HG02763 (cell line): ENCODE data around the gene PTPRS.

Source experiments
- ATAC-seq: cut with Tn5 transposase; IDR thresholded peaks from one replicate; pipeline ENCODE4 v1.9.1; 2021; ENCODE audit warnings: mild to moderate bottlenecking, moderate library complexity; ENCODE audit not compliant: unreplicated experiment

PTPRS gene

DNA sequence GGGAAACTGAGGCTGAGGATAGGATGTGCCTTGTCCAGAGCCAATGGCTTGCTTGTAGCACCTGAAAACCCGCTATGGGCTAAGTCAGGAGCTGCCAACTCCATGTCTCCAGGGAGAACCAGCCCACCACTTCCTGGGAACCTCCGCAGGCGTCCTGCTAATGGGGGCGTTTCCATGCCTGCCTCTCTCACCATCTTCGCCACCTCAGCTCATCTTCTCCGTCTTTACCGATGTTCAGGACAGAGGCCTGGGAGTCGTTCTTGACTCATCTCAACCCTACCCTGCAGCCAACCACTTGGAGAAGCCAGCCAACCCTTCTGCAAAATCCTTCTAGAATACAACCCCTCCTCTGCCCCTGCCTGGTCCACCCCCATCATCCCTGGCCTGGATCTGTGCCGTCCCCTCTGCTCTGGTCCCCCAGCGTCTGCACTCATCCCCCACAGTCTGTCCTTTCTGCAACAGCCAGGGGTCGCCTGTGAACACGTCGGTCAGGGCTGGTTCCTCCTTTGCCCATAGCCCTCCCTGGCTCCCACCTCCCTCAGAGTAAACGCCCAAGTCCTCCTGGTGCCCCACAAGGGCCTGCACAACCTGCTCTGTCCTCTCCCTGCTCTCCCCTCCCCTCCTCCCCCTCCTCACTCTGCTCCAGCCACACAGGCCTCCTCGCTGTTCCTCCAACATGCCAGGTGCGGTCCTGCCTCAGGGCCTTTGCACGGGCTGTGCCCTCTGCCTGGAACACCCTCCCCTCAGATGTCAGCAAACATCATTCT, 31.0 kb downstream of the PTPRS start:
- no peak for ATAC-seq

DNA sequence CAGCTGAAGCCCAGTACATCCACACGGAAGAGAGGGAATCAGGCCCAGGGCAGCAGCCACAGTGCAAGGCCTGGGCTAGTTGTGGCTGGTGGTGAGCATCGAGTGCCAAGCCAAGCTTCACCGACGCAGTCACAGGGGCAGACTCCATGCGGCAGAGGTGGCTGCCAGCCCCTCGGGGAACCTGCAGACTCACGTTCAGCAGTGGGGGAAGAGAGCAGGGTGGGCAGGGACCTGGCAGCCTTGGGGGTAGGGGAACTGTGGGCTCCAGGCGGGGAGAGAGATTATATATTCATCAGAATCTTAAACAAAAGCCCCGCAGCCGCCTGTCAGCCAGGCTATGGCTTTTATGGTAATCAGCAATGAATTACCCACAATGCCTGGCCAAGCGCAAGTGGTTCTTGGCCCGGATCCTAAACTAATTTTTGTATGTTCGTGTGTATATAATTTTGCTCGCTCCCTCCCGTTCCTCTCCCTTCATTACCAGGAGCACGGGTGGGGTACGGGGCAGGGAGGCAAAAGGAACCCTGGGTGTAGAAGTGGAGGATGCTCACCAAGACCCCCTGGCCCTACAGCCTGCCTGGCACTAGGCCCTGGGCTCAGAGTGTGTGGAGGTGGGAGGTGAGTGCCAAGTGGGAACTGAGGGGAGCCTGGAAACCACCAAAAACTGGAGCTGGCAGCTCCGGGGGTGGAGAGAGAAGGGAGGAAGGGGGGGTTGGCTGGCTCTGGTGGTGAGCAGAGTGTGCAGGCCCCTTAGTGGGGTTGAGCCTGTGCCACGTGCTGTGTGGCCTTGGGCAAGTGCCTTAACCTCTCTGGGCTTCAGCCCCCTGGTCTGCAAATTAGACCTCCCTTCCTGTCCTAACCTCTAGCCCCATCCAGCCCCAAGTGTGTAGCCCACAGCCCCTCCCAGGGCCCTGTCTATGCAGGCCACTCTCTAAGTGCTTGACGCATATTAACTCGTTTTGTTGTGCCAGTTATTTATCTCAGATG, 31.9 kb downstream of the PTPRS start:
- no peak for ATAC-seq

DNA sequence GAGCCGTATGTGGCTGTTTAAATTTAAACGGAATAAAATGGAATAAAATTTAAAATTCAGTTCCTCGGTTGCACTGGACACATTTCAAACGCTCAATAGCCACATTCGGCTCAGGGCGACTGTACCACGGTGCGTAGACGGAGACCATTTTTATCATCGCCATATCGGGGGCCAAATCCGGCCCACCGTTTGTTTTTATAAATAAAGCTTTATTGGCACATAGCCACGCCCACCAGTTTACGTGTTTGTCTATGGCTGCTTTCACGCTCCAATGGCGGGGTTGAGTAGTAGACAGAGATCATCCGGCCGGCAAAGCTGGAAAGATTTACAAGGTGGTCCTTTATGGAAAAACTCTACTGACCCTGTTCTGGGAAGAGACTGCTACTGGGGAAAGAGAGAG, 33.0 kb downstream of the PTPRS start:
- no peak for ATAC-seq

DNA sequence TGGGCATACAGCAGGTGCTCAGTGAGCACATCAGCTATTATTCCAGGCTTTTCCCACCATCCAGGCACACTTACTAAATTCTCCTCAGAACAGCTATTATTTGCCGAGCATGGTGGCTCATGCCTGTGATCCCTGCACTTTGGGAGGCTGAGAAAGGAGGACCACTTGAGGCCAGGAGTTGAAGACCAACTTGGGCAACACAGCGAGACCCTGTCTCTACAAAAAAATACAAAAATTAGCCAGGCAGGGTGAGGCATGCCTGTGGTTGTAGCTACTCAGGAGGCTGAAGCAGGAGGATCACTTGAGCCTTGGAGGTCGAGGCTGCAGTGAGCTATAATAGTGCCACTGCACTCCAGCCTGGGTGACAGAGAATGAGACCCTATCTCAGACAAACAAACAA, 35.4 kb downstream of the PTPRS start:
- no peak for ATAC-seq

DNA sequence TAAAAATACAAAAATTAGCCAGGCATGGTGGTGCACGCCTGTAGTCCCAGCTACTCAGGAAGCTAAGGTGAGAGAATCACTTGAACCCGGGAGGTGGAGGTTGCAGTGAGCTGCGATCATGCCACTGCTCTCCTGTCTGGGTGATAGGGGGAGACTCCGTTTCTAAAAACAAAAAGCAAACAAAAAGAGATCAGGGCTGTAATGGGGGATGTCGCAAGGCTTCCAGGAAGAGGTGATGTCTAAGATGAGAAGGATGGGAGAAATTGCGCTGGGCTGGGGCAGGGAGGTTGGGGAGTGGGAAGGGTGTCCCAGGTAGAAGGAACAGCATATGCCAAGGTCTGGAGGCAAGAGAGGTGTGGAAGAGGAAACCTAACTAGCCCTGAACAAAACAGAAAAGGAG, 36.1 kb downstream of the PTPRS start:
- no peak for ATAC-seq

DNA sequence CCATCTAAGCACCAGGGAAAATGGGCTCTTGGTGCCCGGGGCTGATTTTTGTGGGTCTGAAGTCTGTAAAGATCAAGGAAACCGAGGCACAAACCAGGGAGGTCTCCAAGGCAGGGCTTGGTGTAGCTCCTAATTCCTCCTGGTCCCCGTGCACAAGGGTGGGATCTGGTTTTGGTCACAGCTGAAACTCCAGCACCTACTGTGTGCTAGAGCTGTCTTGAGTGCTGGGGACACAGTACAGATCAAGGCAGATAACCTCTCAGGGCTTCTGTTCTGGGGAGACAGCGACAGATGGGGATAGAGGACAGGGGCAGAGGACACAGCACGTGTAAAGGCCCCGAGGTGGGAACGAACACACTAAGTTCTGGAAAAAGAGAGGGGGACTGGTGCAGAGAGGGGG, 37.4 kb downstream of the PTPRS start:
- no peak for ATAC-seq

DNA sequence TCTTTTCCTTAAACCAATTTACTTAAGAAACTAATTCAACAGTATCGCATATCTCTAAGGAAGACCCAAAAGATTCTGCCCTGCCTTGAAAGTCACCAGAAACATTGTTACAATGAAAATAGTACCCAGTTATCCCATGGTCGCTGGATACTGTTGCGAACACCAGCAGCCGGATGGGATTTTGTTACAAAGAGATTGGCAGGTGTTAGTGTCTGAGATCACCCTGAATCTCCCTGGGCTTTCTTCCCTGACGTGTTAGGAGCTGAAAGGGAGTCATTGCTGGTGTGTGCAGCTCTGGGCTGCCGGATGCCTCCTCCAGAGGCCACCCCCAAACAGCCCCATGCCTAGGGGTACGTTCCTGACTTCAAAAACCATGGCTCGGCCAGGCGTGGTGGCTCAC, 38.2 kb downstream of the PTPRS start:
- ATAC-seq, result no peak

DNA sequence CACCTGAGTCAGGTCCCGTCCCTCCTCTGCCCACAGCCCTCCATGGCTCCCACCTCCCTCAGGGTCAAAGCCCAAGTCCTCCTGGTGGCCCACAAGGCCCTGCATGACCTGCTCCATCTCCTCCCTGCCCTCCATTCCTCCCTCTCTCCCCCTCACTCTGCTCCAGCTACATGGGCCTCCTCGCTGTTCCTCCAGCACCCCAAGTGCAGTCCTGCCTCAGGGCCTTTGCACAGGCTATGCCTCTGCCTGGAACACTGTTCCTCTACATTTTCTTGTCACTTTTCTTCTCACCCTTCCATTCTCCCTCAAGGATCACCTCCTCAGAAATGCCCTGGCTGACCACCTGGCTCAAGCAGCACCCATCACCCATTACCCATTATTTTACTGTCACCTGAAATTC, 41.5 kb downstream of the PTPRS start:
- ATAC-seq, result no peak

DNA sequence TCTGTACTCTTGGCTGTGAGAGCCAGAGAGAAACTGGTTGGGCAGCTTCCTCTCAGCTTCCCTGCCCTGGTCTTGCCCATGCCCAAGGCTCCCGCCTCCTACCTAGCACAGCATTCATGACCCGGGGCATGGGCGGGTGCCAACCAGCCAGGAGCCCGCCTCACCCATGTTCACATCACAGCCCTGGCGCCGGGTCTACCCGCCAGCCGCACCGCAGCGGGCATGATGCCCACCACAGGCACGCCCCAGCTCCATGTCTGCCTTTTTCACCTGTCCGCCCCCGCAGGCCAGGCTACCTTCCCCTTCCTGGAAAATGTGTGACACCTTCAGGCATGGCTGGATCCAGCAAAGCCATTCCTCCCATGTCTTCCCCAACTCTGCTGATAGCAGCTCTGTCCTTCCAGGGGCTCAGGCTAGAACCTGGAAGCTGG, 42.1 kb downstream of the PTPRS start:
- ATAC-seq, result no peak

DNA sequence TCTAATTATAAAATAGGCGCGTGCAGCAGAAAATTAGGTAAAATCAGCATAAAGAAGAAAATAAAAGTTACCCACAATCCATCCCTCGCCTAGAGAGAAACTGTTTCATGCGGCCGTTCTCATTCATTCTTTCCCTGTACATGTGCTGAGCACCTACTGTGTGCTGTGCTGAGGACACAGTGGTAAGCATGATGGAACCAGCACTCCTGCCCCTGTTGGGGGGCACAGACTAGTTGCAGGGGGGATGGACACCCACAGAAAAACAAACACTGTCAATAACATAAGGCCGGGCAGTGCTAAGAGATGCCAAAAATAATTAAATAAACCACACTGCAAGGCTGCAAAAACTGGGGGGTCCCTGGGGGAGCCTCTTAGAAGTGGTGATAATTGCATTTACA, 43.3 kb downstream of the PTPRS start:
- no peak for ATAC-seq

DNA sequence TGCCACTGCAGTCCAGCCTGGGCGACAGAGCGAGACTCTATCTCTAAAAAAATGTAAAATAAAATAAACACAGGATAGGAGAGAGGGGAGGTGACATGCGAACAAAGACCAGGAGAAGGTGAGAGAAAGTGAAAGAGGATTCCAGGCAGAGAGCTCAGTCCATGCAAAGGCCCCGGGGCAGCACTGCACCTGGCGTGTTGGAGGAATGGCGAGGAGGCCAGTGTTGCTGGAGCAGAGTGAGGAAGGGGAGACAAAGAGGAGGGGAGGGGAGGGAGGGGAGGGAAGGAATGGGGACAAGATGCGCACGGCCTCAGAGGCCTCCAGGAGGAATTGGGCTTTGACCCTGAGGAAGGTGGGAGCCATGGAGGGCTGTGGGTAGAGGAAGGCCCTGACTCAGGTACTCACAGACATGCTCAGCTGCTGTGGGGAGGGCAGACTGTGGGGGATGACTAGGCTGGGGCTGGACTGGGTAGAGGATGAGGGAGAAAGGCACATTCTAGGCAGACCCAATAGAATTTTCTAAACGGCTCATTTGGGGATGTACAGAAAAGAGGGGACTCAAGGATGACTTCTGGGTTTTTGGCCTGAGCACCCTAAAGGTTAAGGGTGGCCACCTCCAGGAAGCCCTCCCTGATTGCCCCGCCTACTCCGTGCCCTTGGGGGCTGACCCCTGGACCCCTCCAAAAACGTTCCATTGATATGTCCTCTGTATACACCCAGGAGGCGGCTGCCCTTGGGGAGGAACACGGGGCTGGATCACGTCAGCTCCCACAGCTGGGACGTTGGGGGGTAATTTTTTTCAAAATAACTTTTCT, 43.9 kb downstream of the PTPRS start:
- no peak for ATAC-seq

DNA sequence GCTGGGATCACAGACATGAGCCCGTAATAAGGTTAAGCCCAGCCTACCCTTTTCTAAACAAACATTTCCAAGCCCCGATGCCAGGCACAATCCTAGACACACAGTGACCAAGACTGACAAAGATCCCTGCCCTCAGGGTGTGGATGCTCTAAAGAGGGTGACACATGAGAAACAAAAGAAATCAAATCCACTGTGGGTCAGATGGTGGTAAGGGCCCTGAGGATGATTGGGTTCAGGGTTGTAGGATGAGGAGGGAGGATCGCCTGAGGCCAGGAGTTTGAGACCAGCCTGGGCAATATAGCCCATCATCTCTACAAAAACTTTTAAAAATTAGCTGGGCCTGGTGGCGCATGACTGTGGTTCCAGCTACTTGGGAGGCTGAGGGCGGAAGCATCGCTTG, 44.6 kb downstream of the PTPRS start:
- no peak for ATAC-seq

DNA sequence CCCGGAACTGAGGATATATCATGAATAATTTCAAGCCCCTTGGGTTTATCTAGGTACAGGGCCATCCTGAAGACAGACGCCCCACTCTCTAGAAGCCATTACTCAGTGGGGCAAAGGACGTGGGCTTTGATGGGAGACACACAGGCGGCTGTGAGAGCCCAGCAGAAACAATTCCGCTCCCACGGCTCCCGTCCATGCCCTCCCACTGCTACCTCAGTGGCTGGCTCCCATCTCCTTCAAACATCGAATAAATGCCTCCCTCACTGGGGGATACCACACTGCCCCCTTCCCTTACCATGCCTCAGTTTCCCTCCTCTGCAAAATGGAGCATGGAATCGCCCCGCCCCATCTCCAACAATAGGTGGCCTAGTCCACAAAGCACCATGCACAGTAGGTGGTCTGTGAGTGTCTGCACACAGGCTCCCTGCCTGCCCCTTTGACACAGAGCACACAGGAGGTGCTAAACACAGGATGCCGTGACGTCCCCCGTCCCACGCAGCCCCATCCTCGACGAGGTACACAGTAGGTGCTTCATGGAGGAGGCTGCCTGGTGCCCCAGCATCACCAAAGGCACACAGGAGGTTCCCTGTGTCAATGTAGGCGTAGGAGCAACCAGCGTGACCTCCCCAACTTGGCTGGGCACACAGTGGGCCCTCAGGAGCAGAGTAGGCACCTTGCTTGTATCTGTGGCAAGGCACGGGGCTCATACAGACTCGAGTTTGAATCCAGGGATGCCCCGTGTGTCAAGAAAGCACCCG, 46.0 kb downstream of the PTPRS start:
- no peak for ATAC-seq

DNA sequence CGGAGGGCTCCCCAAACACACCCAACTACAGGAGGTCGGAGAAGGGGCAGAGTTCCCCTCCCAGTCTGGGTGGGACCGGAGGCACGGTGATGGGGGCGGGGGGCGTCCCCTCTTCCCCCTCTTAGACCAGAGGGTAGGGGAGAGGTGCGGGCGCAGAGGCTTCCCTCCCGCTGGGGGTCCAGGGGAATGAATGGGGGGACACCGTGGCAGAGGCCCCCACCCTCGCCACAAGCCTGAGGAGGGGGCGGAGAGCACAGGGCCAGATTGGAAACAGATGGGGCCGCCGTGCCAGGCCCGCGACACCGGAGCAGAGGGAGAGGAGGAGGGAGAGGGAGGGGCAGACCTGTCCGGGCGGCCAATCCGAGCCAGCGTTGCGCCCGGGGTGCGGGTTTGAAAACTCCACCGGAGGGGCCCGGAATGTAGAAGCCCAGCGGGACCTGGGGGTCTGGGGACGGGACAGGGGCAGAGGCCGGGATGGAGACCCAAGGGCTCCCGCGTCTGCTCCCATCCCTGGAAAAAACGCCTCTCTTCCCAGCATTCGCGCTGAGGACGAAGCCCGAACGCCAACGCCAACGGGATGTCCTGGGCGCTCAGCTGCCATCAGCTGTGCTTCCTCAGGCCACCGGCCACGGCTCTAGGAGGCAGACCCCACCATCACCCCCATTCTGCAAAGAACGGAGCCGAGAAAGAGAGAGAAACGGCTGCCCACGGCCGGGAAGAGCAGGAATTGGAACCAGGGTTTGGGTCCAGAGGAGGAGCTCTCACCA, 46.8 kb downstream of the PTPRS start:
- no peak for ATAC-seq

DNA sequence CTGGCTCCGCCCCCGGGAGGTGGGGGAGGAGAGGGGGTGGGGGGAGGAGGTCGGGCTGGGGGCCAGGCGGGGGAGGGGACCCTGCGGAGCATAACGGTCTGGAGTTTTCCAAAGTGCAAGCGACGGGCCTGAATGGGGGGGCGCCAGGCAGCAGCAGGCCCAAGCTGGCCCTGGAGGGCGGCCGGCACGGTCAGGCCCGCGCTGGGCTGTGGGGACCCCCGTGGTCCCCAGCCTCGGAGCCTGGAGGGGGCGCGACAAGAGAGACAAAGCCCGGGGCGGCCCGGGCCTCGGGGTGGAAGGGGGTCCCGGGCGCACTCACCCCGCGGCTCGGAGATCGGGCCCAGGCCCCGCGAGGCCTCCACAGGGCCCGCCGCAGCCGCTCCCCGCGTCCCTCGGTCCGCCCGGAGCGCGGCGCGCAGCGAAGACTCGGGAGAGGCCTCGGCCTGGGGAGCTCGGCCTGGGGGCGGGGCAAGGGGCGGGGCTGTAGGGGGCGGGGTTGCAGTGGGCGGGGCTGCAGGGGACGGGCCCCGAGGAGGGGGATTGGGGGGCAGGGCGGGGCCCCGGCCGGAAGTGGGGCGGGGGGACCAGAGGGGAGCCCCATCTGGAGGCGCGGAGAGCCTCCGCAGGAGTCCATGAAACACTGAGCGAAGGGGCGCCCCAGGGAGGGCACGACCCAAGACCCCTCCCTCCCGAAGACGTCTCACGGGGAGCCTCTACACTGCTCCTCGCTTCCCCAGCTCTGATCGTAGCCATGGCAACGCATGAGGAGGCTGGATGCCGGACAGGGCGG, 47.6 kb downstream of the PTPRS start:
- ATAC-seq, result no peak

DNA sequence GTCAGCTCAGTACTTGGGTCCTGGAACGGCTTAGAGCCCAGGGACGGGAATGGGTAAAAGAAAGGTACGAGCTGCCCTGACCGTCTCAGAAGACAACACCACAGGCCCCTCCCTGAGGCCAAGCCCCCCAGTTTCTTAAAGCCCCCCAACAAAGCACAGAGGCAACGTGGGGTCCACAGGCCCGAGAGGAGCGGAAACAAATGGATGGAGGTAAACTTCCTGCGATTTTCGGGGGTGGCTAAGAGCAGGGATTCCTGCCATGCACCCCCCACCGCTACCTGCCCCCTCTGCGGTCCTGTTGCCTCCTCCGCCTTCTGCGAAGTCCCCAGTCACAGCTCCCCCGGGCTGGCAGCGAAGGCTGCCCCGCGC, 48.2 kb downstream of the PTPRS start:
- ATAC-seq, result no peak

DNA sequence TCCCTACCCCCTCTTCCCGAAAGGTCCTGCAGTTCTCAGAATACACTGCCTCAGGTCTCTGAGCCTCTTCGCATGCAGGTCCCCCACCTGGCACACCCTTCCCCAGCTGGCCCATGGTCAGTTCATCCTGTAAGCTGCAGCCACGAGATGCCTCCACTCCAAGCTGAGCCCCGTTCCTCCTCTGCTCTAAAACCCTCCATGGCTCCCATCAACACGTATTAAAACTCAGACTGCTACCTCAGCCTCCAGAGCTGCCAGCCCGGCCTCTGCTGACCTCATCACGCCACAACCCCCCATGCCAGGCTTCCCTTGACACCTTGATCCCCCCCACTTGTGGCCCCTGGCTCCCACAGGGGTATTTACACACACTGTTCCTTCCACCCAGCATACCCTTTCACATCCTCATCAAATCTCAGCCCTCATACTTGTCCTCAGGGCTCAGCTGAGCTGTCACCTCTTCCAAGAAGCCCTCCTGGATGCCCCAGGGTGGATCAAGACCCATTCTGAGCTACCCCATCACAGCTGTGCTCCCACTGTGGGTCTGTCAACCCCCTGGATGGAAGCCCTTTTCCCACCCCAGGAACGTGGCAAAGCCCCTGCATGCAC, 48.9 kb downstream of the PTPRS start:
- ATAC-seq, result no peak
